Smooth muscle cell (in vitro differentiated cells): Measurements from ENCODE around the gene EMC8. TPM values are rescaled to one million over a fixed set of nuclear protein-coding genes. Genes with fewer than 3 reads are reported as not detected.

Experiments used
- DNase-seq: peaks from one replicate; lab custom pipeline; 2025; ENCODE audit not compliant: unreplicated experiment; lab: John Stamatoyannopoulos, UW
- H2AFZ ChIP-seq: fragments of 200-600 bp; sonication (generic); 2 replicates; pipeline ENCODE4 v1.6.0; 2016; ENCODE audit warnings: antibody characterized with exemption, low read depth, mild to moderate bottlenecking
- H3F3A ChIP-seq: fragments of 200-600 bp; sonication (generic); 2 replicates; pipeline ENCODE4 v1.6.0; 2017; ENCODE audit warnings: antibody characterized with exemption, low read depth
- H3K27ac ChIP-seq: fragments of 200-600 bp; sonication (generic); 2 replicates; pipeline ENCODE4 v1.5.1; 2016; ENCODE audit warnings: low read depth, mild to moderate bottlenecking
- H3K27me3 ChIP-seq: fragments of 200-600 bp; sonication (generic); 2 replicates; pipeline ENCODE4 v1.6.1; 2016; ENCODE audit warnings: low read depth, mild to moderate bottlenecking
- H3K36me3 ChIP-seq: fragments of 200-600 bp; sonication (generic); 2 replicates; pipeline ENCODE4 v1.5.1; 2016; ENCODE audit warnings: low read depth
- H3K4me1 ChIP-seq: fragments of 200-600 bp; sonication (generic); 2 replicates; pipeline ENCODE4 v1.5.1; 2016; ENCODE audit warnings: low read depth
- H3K4me2 ChIP-seq: fragments of 200-600 bp; sonication (generic); 2 replicates; pipeline ENCODE4 v1.6.0; 2016; ENCODE audit warnings: mild to moderate bottlenecking
- H3K4me3 ChIP-seq: fragments of 200-600 bp; sonication (generic); 2 replicates; pipeline ENCODE4 v1.5.1; 2016; ENCODE audit warnings: mild to moderate bottlenecking
- H3K79me2 ChIP-seq: fragments of 200-600 bp; sonication (generic); 2 replicates; pipeline ENCODE4 v1.6.0; 2016; ENCODE audit warnings: low read depth, mild to moderate bottlenecking
- H3K9ac ChIP-seq: fragments of 200-600 bp; sonication (generic); 2 replicates; pipeline ENCODE4 v1.6.0; 2016; ENCODE audit warnings: low read depth
- H3K9me3 ChIP-seq: fragments of 200-600 bp; sonication (generic); replicated peaks from 2 replicates; pipeline ENCODE4 v1.5.1; 2016; ENCODE audit warnings: low read depth
- H4K20me1 ChIP-seq: fragments of 200-600 bp; sonication (generic); 2 replicates; pipeline ENCODE4 v1.6.0; 2016; ENCODE audit warnings: low read depth
- WGBS: methylation state at CpG from one replicate; pipeline ENCODE4 v1.1.7; 2016; ENCODE audit warnings: low lambda C conversion rate; 5-methylcytosine and 5-hydroxymethylcytosine counted together
- polyA plus RNA-seq: library from polyadenylated mRNA; unstranded; fragments of >200 nt; fragmentation: Nextera tagmentation; extraction: Ambion mirVana; gene quantifications from 2 replicates; pipeline ENCODE4 v1.2.1, GENCODE V29; 2016
- total RNA-seq: library from RNA; depleted of rRNA; stranded (reverse); fragments of >200 nt; gene quantifications from 2 replicates; pipeline ENCODE4 v1.2.3, GENCODE V29; 2014
- TF ChIP-seq, protein P1 (sequence below): fragments of 200-600 bp; sonication (generic); IDR thresholded peaks from 2 replicates; pipeline ENCODE4 v1.5.1; 2017; ENCODE audit warnings: borderline replicate concordance, mild to moderate bottlenecking, antibody characterized with exemption; ENCODE audit not compliant: insufficient read depth, poor library complexity, severe bottlenecking

The EMC8 gene
- total and polyA plus RNA-seq, 2 experiments from 2014 or later = 40.4 to 40.9 TPM

DNA sequence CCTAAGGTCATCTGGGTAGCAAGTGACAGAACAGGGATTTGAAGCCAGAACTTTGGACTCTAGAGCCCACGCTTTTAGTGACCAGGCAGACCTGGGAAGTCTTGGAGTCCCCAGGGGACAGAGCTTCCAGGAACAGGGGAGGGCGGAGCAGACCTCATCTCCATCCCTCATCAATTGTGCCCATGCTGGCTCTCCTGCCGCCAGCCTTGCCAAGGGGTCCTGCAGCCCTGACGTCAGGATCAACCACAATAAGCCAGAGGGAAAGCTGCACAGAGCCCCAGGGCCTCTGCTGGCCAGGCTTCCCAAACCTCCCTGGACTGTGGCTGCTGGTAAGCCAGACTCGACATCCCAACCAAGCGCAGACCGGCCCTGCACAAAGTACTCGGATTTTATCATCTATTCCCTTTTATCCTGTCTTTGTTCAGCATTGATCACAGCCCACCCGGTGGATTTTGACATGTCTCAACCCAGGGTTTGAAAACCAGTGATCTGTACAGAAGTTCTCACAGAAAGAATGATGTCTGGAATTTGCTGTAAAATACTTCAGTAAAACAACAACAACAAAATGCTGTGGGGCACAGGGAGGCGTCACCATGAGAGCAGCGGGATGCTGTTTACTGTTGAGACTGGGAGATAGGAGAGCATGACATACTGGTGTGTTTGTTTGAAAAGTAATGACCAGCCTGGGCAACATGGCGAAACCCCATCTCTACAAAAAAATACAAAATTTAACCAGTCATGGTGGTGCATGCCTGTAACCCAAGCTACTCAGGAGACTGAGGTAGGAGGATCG, 60.2 kb downstream of the EMC8 start:
- Histone ChIP-seq H3K4me2 (no peak overlapping the region), H3K36me3 (no peaks in the 10 kb centered on the region), H3K27me3 (no peaks in the 10 kb centered on the region), H3K27ac (no peak overlapping the region), H3K79me2 (no peaks in the 10 kb centered on the region), H3K9me3 (no peaks in the 10 kb centered on the region), H2AFZ (no peak overlapping the region), H3K4me1 (no peaks in the 10 kb centered on the region), H3K4me3 (no peak overlapping the region), H4K20me1 (no peaks in the 10 kb centered on the region), H3F3A (no peaks in the 10 kb centered on the region), H3K9ac (no peak overlapping the region)
- DNase-seq = no peak
- TF ChIP-seq, protein P1, sequence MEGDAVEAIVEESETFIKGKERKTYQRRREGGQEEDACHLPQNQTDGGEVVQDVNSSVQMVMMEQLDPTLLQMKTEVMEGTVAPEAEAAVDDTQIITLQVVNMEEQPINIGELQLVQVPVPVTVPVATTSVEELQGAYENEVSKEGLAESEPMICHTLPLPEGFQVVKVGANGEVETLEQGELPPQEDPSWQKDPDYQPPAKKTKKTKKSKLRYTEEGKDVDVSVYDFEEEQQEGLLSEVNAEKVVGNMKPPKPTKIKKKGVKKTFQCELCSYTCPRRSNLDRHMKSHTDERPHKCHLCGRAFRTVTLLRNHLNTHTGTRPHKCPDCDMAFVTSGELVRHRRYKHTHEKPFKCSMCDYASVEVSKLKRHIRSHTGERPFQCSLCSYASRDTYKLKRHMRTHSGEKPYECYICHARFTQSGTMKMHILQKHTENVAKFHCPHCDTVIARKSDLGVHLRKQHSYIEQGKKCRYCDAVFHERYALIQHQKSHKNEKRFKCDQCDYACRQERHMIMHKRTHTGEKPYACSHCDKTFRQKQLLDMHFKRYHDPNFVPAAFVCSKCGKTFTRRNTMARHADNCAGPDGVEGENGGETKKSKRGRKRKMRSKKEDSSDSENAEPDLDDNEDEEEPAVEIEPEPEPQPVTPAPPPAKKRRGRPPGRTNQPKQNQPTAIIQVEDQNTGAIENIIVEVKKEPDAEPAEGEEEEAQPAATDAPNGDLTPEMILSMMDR = no peak
- 60% methylated on average over 13 of the region's 13 CpGs for WGBS

DNA sequence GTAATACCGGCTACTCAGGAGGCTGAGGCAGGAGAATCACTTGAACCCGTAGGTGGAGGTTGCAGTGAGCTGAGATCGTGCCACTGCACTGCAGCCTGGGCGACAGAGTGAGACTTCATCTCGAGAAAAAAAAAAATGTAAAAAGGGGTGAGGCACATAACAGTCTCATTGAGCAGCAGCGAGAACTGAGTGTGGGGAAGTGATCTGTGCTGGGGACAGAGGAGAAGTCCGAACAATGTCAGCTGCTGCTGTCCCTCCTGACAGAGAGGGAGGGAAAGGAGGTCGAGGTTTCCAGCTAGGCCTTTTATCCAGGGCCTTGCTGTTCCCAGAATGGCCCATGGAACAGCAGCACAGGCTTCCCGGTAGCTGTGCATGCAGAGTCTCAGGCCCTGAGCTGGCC, 62.4 kb downstream of the EMC8 start:
- no peak overlapping the region for H3K4me3 ChIP-seq
- no peak overlapping the region for H2AFZ ChIP-seq
- H3K4me2 ChIP-seq = no peak overlapping the region
- H4K20me1 ChIP-seq = no peaks in the 10 kb centered on the region
- no peaks in the 10 kb centered on the region for H3K27me3 ChIP-seq
- DNase-seq = no peak
- WGBS = 95% methylated on average over 9 of the region's 9 CpGs
- TF ChIP-seq, protein P1 = no peak
- H3K27ac ChIP-seq = no peak overlapping the region
- H3K9ac ChIP-seq = no peak overlapping the region
- H3K79me2 ChIP-seq = no peaks in the 10 kb centered on the region
- H3K9me3 ChIP-seq = no peaks in the 10 kb centered on the region
- no peaks in the 10 kb centered on the region for H3K36me3 ChIP-seq
- no peaks in the 10 kb centered on the region for H3F3A ChIP-seq
- H3K4me1 ChIP-seq = no peaks in the 10 kb centered on the region

DNA sequence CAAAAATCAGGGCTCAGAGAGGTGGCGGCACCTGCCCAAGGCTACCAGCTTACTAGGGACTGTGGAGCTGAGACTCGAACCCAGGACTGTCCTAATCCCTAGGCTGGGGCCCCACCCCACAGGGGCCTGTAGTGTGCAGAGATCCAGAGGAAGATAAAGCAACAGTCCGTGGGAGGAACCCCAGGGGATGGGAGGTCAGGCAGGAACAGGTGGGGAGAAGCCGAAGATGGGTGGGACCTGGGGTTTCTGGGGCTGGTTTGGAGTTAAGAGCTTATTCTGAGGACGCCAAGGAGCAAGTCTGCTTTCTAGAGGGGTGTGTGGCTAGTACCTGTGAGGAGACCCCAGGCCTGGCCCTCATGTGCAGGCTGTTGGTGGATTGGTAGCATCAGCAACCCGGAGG, 63.4 kb downstream of the EMC8 start:
- Histone ChIP-seq H3K4me1 (no peaks in the 10 kb centered on the region), H3K79me2 (no peaks in the 10 kb centered on the region), H3K9me3 (no peaks in the 10 kb centered on the region), H2AFZ (no peak overlapping the region), H4K20me1 (no peaks in the 10 kb centered on the region), H3K36me3 (no peaks in the 10 kb centered on the region), H3K27ac (no peak overlapping the region), H3K9ac (no peak overlapping the region), H3K4me3 (no peak overlapping the region), H3F3A (no peaks in the 10 kb centered on the region), H3K27me3 (no peaks in the 10 kb centered on the region), H3K4me2 (no peak overlapping the region)
- no peak for DNase-seq
- TF ChIP-seq, protein P1 = no peak
- WGBS = 79% methylated on average over 6 of the region's 6 CpGs

DNA sequence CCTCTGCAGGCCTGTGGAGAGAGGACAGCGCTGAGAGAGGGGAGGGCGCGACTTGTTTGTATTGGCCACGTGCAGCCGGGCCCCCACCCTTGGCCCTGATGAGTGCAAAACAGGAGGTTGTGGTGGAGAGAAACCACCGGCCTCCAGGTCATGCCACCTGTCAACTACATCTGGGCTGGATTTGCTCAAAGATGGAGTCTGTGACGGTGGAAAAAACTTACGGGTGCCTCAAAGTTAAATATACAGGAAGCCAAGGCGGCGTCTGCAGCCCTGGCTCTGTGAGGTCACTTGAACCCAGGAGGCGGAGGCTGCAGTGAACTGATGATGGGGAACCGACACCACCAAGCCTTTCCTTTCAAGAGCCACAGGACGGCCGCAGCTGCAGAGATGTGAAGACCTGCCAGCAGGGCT, 64.1 kb downstream of the EMC8 start:
- H3K4me1 ChIP-seq = no peaks in the 10 kb centered on the region
- no peaks in the 10 kb centered on the region for H4K20me1 ChIP-seq
- DNase-seq = no peak
- 97% methylated on average over 14 of the region's 14 CpGs for WGBS
- no peaks in the 10 kb centered on the region for H3K79me2 ChIP-seq
- H3K4me3 ChIP-seq = no peak overlapping the region
- TF ChIP-seq, protein P1 = no peak
- H3K9ac ChIP-seq = no peak overlapping the region
- no peaks in the 10 kb centered on the region for H3F3A ChIP-seq
- H2AFZ ChIP-seq = no peak overlapping the region
- no peak overlapping the region for H3K27ac ChIP-seq
- H3K4me2 ChIP-seq = no peak overlapping the region
- H3K36me3 ChIP-seq = no peaks in the 10 kb centered on the region
- no peaks in the 10 kb centered on the region for H3K9me3 ChIP-seq
- no peaks in the 10 kb centered on the region for H3K27me3 ChIP-seq
